Left kidney (tissue), 2 donors: ENCODE data around the gene SZT2. TPM values are rescaled to one million over a fixed set of nuclear protein-coding genes. Genes with fewer than 3 reads are reported as not detected.
A peak's percentile ranks its signal among the peaks of the same experiment; 100 is the strongest.
"Not testable (repeated sequence)": the region's sequence is repeated elsewhere in the genome, so short reads cannot be mapped to it uniquely, and the experiment has no call there.

Experiments used
- DNase-seq: peaks from one replicate; pipeline ENCODE4 v3.0.0-alpha.2; 2013
- polyA plus RNA-seq: library from polyadenylated mRNA; unstranded; fragments of 120-200 nt; gene quantifications from one replicate; pipeline ENCODE4 v1.2.1, GENCODE V29; 2013; ENCODE audit not compliant: insufficient read length

SZT2 gene
- polyA plus RNA-seq, 1 donor: 31.4 TPM

GRCh38 chr1:43386676-43387075, 3.0 kb upstream of the SZT2 start:
- DNase-seq: no peak

DNA sequence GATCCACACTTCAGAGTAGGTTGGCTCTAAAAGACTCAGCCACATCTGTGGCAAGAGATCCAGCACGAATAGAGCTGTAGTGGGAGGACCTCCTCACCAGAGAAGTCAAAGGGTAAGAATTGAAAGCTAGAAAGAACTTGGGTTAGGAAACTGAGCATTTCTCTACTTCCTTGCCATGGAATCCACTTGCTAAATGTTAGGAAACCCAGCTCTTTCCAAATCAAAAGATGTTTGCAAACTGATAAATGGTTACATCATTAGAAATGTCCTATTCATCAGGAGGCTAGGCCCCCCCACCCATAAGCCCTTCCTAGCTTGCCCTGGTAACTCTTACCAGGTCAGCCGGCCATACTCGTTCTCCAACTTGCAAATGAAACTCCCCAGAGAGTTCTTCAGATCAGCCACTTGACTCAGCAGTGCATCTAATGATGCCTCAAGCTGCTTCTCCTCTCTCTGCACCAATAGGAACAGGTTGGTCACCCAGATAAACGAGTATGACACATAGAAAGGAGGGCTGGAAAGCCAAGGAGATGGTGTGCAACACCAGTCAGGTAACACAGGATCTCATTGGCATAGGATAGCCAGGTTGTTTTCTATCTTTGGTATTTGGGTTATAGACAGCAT, 1.6 kb upstream of the SZT2 start:
- no peak for DNase-seq

GRCh38 chr1:43388613-43389012, 1.1 kb upstream of the SZT2 start:
- DNase-seq: no peak

GRCh38 chr1:43392702-43393101, 3.0 kb downstream of the SZT2 start:
- DNase-seq: no peak

DNA sequence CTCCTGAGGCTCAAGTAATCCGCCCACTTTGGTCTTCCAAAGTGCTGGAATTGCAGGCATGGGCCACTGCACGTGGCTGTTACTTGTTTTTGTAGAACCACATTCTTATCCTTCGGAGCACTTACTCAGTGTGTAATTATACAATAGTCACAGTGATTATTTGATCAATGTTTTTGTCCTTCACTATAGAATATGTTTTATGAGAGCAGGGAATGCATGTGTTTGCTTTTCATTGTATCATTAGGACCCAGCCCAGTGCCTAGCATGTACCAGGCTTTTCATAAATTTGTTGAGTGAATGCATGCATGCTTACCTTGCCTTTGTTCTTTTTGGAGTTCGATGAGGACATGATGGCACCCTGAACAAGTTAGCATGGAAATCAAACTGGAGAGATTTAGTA, 5.8 kb downstream of the SZT2 start:
- no peak for DNase-seq

- DNase-seq: no peak
These were observed 6.4 kb downstream of the SZT2 start for GRCh38 chr1:43396059-43396458.

DNA sequence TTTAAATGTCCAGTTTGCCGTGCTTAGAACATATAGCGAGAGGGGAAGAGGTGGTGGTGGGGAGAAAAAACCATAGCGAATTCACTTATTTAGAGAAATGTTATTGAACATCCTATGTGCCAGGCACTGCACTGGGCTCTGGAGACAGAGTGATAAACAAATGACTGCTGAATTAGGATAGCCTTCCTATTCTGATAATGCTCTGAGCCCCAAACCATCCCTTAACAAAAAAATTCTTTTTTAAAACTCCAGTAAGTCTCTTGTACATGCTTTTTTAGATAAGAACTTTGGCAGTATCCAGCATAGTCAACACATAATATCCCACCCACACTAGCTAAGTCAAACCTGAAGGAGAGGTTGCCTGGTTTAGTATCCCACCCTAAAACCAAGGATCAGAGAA, 8.5 kb downstream of the SZT2 start:
- DNase-seq: no peak

DNA sequence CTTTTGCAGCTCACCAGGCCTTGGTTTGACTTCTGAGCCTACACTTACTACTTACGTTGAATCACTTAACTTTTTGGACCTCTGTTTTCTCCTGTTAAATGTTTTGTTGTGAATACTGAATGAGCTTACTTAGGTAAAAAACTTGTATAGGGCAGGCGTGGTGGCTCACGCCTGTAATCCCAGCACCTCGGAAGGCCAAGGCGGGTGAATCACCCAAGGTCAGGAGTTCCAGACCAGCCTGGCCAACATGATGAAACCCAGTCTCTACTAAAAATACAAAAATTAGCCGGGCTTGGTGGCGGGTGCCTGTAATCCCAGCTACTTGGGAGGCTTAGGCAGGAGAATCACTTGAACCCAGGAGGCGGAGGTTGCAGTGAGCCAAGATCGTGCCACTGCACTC, 10.7 kb downstream of the SZT2 start:
- not testable (repeated sequence) for DNase-seq

- DNase-seq: no peak
These were observed 12.6 kb downstream of the SZT2 start for GRCh38 chr1:43402089-43402865.

- no peak for DNase-seq
These were observed 14.7 kb downstream of the SZT2 start for GRCh38 chr1:43404353-43404752.

DNA sequence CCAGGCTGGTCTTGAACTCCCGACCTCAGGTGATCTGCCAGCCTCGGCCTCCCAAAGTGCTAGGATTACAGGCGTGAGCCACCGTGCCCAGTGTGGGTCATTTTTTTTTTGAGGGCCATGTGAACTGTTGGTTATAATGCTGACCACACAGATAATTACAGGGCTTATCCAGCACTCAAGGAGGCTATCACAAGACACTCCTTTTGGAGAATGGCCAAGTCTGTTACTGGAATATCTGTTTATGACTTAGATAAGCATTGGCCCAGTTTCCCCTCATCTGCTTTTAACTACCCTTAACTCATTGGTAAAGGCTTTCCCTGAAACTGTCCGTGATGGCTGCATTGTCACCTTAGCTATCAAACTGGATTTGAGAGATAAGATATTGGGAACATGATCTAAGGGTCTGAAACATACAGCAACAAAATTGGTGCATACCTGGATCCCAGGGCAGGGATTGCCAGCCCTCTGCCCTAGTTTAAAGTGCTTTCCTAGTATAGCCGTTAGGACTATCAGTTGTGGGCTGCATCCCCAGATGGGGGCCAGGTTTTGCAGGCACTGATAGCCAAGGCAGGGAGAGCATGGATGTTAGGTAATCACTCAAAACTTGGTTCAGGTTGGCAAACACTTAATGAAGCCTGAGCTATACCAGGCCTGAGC, 15.6 kb downstream of the SZT2 start:
- no peak for DNase-seq

DNA sequence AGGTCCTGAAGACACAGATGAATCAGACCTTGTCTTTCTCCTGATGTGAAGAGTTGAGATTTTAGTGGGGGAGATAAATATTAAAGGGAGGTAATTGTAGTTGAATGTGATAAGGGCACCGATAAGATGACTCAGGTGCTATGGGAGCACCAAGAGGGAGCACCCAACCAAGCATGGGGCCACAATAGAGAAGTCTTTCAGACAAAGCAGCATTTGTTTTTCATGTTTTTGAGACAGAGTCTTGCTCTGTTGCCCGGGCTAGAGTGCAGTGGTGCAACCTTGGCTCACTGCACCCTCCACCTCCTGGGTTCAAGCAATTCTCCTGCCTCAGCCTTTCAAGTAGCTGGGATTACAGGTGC, 16.2 kb downstream of the SZT2 start:
- DNase-seq: no peak

DNA sequence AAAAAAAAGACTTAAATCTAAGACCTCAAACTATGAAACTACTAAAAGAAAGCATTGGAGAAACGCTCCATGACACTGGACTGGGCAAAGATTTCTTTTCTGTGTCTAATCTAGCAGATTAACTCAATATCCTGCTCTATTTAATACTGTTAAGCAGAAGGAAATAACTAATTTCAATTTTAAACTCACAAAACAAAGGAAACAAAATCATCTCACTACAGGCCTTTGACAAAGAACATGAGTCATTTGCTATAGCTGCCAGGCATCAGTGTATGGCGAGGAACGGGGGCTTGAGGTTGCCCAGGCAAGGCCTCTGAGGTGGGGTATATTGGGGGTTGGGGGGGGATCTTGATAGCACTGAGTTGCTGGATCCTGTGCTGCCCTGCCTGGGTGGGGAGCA, 20.9 kb downstream of the SZT2 start:
- DNase-seq: no peak

- not testable (repeated sequence) for DNase-seq
These were observed 23.7 kb downstream of the SZT2 start for GRCh38 chr1:43413426-43413825.

- peak; percentile 42 for DNase-seq
These were observed 25.0 kb downstream of the SZT2 start for GRCh38 chr1:43414634-43415223.

DNA sequence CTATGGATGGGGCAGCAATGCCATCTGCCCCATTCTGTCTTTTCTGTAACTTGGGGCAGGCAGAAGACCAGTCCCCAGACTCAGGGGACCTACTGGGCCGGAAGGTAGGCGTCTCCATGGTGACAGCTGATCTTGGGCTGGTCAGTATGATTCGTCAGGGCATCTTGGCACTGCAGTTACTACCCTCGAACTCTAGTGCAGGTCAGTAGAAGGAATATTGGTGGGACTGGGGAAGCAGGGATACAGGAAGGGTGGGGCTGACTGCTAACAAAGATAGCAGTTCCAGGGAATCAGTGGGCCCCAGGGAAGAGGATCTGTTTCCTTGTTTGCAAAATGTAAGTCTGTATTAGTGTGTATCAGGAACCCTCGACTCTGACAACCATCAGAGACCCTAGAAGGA, 26.2 kb downstream of the SZT2 start:
- DNase-seq: no peak

DNA sequence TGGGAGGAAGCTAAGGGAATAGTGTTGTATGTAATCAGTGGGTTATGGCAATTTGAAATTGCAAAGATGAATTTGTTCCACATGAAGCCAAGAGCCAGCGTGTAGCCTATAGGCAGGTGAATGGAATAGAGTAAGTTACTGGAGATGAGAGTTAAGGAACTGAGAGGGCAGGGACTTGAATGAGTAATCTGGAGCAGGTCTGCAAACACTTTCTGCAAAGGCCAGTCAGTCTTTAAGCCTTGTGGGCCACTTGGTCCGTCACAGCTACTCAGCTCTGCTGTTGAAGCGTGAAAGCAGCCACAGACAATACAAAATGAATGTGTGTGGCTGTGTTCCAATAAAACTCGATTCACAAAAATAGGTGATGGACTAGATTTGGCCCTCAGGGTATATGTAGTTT, 29.2 kb downstream of the SZT2 start:
- DNase-seq: no peak

DNA sequence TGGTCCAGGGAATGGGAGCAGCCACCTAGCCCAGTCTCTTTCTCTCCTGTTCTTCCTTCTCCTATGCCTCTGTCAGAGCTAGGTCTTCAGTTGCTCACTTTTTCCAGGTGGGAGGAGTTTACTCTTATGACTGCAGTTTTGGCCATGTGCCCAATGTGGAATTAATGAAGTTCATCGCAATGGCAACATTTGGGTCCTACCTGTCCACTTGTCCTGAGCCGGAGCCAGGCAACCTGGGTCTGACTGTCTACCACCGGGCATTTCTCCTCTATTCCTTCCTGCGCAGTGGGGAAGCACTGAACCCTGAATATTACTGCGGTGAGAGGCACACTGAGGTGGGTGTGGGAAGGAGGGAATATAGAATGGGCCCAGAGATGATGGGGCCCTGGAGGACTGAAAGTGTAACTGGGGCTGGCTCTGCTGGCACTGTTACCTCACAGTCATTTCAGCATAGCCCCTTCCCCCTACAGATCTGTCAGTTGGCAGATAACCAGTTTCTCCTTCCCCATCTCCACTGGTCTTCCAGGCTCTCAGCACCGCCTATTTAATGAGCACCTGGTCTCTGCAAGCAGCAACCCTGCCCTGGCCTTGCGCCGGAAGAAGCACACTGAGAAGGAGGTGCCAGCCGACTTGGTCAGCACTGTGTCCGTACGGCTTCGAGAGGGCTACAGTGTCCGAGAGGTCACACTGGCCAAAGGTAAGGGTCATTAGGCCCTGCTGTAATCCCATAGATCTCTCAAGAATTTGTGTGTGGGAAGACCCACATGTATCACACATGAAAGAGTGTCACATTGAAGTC, 30.1 kb downstream of the SZT2 start:
- DNase-seq: no peak

DNA sequence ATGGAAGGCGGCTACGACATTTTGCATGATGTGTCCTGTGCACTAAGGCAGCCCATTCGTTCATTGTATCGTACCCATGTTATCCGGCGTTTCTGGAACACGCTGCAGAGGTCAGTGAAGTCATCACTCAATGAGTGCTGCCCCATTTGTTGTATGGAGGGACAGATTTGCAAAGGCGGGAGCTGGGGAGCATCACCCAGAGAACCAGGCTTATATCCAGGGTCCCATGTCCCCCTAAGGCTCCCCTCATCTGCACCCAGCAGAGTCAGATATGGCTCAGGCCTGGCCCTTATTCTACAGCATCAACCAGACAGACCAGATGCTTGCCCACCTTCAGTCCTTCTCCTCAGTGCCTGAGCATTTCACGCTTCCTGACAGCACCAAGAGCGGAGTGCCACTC, 31.2 kb downstream of the SZT2 start:
- no peak for DNase-seq

DNA sequence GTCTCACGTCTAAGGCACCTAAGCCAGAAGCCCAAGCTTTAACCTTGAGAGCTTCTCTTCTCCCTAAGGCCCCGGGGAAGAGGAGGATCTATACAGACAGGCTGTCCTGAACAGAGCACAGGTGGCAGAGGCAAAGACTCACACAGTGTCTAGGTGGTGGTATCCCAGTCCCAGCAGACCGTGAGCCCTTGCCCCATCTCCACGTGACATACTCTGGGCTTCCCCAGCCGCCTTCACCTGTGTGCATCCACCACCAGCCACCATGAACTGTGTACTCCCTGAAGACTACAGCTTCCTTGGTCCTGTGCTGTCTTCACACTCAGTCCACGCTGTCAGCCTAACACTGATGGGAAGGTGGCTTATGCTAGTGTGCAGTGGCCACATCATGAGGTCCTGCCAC, 31.7 kb downstream of the SZT2 start:
- DNase-seq: no peak

GRCh38 chr1:43421976-43422750, 32.5 kb downstream of the SZT2 start:
- DNase-seq: no peak
